HG02763 (cell line): Measurements from ENCODE around the gene TFB1M.

Experiments used
- ATAC-seq: cut with Tn5 transposase; IDR thresholded peaks from one replicate; pipeline ENCODE4 v1.9.1; 2021; ENCODE audit warnings: mild to moderate bottlenecking, moderate library complexity; ENCODE audit not compliant: unreplicated experiment

TFB1M gene

DNA sequence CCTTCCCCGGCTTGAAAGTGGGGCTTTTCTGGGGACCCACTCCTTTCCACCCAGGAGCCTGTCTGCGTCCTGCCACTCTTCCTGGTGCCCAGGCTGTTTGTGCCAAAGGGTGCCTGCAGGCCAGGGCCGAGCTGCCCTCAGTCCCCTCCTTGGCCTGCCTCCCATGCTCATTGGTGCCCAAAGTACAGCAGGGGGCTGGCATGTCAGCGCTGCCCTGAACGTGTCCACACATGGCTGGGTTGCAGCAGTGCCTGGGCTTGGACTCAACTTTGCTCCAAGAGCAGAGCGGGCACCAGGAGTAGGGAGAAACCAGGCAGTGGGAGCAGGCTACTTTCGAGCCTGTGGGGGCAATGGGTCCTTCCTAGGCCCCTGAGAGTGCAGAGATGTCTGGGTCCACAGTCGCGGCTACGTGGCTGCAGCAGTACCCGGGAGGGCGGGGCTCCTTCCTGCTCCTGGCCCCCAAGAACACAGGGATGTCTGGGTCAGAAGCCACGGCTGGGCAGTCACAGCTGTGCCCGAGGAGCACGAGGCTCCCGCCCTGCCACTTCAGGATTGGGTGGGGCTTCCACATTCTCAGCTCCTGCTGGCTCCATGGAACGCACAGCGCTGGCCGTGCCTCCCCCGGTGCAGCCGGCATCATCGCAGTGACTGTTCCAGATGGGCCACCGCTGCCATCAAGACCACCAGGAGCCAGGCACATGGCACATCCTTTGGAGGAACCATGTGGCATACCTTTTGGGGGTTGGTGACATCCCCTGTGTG lies 100.5 kb downstream of the TFB1M start:
- no peak for ATAC-seq

- ATAC-seq, result no peak
Observed at GRCh38 chr6:155212616-155213380, 101.5 kb downstream of the TFB1M start.

GRCh38 chr6:155212106-155212505 lies 102.2 kb downstream of the TFB1M start:
- no peak for ATAC-seq

DNA sequence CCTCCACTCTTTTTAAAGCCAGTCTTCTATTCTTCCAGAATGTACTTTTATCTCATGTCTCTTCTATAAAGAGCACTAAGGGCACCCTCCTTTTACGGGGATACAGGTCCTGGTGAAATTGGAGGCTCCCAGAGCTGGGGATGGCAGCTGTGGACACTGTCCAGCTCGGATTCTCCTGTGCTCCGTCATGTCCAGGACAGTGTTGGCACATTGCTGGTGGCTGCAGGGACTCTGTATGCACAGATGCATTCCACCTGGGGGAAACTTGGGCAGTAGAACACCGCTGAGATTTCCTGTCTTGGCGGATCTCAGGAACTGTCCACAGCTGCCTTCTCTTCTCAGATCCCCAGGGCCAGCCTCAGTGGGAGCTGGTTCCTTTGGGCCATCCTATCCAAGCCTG lies 107.1 kb downstream of the TFB1M start:
- no peak for ATAC-seq
